KBM-7 (cell line): ENCODE data around the gene COX19.
A peak's percentile ranks its signal among the peaks of the same experiment; 100 is the strongest.
"Not testable (repeated sequence)": the region's sequence is repeated elsewhere in the genome, so short reads cannot be mapped to it uniquely, and the experiment has no call there.

Experiments used
- DNase-seq: peaks from one replicate; pipeline ENCODE4 v3.0.0-alpha.2; 2015
- in situ Hi-C: fragments of 300-500 bp; cut with MboI; formaldehyde crosslinking; loops from 2 replicates; pipeline ENCODE4 v1.14.3; 2020; ENCODE audit warnings: low sequenced_read_pairs, low pct_unique_long_range_greater_than_20kb, mixed read lengths

Gene COX19

GRCh38 chr7:966291-967069 is 8.9 kb downstream of the COX19 start:
- in situ Hi-C loops = no loop called here
- no peak for DNase-seq

GRCh38 chr7:964401-965231 is 10.7 kb downstream of the COX19 start:
- DNase-seq = peak; percentile 41

GRCh38 chr7:963236-964078 is 11.9 kb downstream of the COX19 start:
- in situ Hi-C loops = no loop called here
- no peak for DNase-seq

More at GRCh38 chr7:964401-965231, 10.7 kb downstream of the COX19 start:
- in situ Hi-C loops = no loop called here

- no peak for DNase-seq
These were observed 12.8 kb downstream of the COX19 start for GRCh38 chr7:962401-963081.

GRCh38 chr7:961546-962400 is 13.6 kb downstream of the COX19 start:
- DNase-seq = no peak
- in situ Hi-C loops = no loop called here

More at GRCh38 chr7:962401-963081, 12.8 kb downstream of the COX19 start:
- in situ Hi-C loops = no loop called here

- in situ Hi-C loops, DNase-seq: not testable (repeated sequence)
These were observed 14.4 kb downstream of the COX19 start for GRCh38 chr7:960972-961371.

GRCh38 chr7:960269-960871 is 15.0 kb downstream of the COX19 start:
- in situ Hi-C loops = no loop called here
- DNase-seq = no peak

- DNase-seq, in situ Hi-C loops: not testable (repeated sequence)
These were observed 15.6 kb downstream of the COX19 start for GRCh38 chr7:959740-960139.

GRCh38 chr7:959271-959670 is 16.1 kb downstream of the COX19 start:
- no peak for DNase-seq
- in situ Hi-C loops = no loop called here

GRCh38 chr7:958221-959200 is 16.8 kb downstream of the COX19 start:
- in situ Hi-C loops = no loop called here
- DNase-seq = no peak

GRCh38 chr7:957418-958220 is 17.7 kb downstream of the COX19 start:
- DNase-seq = no peak

GRCh38 chr7:956031-956430 is 19.3 kb downstream of the COX19 start:
- in situ Hi-C loops = no loop called here
- no peak for DNase-seq

More at GRCh38 chr7:957418-958220, 17.7 kb downstream of the COX19 start:
- in situ Hi-C loops = no loop called here

- in situ Hi-C loops = no loop called here
- peak; percentile 31 for DNase-seq
These were observed 20.8 kb downstream of the COX19 start, which contains the start of gene ADAP1 for GRCh38 chr7:954330-955238. Gene ADAP1, minus strand, starts transcription at chr7:954680. Its CDS starts 203 bp downstream, at chr7:954477.

- in situ Hi-C loops = no loop called here
- DNase-seq = peak; percentile 47
These were observed 21.6 kb downstream of the COX19 start for GRCh38 chr7:953547-954327.
